ENCODE data around the gene CDH22. TPM values are rescaled to one million over a fixed set of nuclear protein-coding genes. Genes with fewer than 3 reads are reported as not detected.

Gene CDH22
- total RNA-seq, 1 donor from 2014 or later: 0.41 TPM

- no peak for DNase-seq
Observed at GRCh38 chr20:46299078-46299477, 9.2 kb downstream of the CDH22 start.

- no peak for DNase-seq
Observed at GRCh38 chr20:46298374-46298773, 9.9 kb downstream of the CDH22 start.

DNA sequence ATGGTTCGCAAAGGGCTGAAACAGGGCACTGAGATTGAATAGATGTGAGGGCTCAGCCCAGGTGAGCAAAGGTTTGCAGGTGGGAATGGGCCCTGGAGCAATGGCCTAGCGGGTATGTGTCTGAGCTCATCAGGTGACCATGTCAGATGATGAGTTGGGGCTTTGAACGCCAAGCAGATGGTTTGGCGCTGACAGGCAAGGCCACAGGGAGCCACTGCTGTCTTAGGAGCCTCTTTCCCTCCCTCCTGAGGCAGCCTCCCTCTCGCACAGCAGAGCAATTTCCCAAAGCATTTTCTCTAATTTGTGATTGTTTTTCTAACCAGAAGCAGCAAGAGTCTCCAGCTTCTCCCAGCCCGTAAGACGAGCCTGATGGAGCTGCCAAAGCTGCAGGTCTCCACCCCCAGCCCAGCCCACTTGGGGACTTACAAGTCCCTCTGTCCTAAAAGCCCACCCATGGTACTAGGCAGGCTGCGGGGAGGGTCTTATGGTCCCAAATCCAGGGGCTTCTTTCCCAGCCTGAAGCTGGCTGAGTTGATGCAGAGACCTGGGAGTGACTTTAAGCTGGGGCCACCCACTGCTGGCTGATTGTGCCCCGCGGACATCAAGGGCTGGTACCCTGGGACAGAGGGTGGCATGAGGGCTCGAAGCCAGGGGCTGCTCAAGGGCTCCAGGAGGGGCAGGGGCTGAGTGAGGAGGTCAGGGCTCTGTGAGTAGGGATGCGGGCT, 11.6 kb downstream of the CDH22 start:
- no peak for DNase-seq

DNA sequence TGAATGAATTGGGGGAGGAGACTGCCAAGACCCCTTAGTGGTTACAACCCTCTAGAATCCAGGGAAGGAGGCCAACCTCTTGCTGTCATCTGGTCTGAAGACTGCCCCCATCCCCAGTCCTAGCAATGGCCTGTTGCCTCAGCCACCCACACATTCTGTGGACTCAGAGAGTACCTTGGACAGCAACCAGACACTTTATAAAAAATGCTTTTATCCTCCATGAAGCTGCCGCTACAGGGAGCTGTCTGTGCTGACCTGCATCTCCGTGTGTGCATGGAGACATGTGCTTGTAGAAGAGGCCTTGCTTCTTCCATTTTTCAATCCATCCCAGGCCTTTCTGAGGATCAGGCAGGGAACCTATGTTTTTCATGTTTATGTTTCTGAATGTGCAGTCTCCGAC, 15.2 kb downstream of the CDH22 start:
- DNase-seq: peak; percentile 75

- DNase-seq: no peak
Observed at GRCh38 chr20:46291401-46291800, 16.9 kb downstream of the CDH22 start.

DNA sequence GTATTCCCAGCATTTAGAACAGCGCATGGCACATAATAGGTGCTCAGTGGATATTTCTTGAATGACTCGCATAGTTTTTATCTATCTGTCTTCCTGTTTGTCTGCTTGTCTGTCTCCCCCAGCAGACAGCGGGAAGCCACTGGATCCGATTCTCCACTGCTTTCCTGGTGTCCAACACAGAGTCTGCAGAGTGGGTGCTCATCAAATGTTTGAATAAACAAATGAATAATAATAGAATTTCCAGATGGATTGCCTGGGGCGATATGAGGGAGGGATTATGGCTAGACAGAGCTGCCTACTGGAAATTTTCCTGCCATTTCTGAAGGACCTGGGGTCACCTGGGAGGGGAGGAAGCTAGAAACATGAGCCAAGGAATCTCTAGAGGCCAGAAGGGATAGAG, 18.9 kb downstream of the CDH22 start:
- no peak for DNase-seq

- DNase-seq: no peak
Observed at GRCh38 chr20:46286977-46287376, 21.3 kb downstream of the CDH22 start.

GRCh38 chr20:46286382-46286781, 21.9 kb downstream of the CDH22 start:
- no peak for DNase-seq

DNA sequence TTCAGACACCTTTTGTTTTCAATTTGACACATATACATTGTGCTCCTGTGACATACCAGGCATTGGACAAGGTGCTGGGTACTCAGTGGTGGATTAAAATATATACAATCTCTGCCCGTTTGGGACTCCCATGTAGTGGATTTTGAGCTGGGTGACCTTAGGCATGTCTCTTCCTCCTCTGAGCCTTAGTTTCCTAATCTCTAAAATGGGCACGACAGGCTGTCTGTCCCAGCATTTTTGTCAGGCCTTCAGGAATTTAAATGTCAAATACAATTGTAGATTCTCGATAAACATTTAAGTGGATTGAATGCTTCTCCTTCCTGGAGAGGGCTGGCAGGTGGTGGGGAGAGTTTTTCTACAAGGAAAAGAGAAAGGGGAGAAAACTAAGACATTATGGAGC, 22.6 kb downstream of the CDH22 start:
- no peak for DNase-seq

DNA sequence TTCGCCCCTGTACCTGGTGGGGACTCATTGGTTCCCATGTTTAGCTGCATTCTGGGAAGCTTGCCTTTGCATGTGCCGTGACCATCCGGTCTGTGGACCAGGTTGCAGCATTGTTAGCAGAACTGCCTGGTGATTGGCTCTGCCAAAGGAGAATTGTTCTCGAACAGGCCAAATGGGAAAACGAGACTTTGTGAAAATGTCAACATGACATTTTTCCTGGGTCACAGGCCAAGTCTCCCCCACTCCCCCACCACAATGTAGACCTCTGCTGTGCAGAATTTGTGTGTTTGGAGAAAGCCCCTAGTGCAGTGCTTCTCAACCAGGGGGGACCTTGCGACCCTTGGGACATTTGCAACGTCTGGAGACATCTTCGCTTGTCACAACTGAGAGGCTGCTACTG, 23.2 kb downstream of the CDH22 start:
- no peak for DNase-seq

DNA sequence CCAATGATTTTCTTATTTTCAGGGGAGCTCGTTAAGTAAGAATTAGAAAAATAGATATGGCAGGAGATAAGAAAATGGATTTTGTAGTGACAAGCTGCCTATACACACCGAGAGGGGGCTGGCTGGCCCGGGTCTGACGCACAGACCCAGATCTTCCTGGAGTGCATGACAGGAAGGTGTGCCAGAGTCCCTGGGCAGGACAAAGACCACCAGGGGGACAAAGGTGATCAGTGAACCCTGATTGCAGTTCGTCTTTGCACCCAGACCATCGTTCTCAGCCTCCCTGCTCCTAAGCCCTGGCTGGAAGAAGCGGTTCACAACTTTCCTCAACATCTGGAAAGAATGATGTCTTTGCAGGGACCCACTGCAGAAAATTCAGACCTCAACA, 24.3 kb downstream of the CDH22 start:
- DNase-seq: no peak

GRCh38 chr20:46283426-46284039, 24.8 kb downstream of the CDH22 start:
- DNase-seq: no peak

DNA sequence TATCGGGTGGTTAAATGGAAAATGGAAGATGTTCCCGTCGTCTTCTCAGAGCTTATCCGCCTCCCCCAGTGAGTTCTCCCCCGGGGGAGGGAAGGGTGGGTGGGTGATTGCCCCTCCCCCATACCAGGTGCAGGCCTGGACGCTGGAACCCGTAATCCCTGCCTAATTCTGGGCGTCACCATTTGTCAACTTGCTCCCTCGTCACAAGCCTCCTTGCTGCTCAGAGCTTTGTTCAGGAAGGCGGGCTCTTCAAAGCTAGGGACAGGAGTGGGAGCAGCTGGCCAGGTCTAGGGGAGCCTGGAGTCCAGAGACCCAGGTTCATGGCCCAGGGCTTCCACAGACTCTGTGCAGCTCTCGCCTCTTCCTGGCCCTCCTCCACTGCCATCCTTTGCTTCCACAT, 25.6 kb downstream of the CDH22 start:
- no peak for DNase-seq

GRCh38 chr20:46279103-46279502, 29.2 kb downstream of the CDH22 start:
- no peak for DNase-seq

- no peak for DNase-seq
Observed at GRCh38 chr20:46277602-46278001, 30.7 kb downstream of the CDH22 start.

DNA sequence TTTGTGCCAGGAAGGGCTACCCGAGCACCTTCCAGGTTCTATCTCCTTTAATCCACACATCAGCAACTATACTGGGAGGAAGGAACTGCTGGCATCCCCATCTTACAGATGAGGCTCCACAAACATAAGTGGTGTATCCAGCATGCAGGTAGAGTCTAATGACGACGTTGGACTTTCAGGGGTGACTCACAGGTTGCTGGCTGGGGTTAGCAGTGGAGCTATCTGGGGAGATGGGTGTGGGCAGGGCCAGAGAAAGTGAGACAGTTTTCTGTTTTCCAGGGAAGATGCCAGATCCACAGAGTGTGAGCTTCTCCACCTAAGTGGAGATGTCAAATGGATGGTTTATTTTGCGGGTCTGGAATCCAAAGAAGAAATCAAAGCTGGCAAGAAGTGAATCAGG, 31.8 kb downstream of the CDH22 start:
- no peak for DNase-seq

DNA sequence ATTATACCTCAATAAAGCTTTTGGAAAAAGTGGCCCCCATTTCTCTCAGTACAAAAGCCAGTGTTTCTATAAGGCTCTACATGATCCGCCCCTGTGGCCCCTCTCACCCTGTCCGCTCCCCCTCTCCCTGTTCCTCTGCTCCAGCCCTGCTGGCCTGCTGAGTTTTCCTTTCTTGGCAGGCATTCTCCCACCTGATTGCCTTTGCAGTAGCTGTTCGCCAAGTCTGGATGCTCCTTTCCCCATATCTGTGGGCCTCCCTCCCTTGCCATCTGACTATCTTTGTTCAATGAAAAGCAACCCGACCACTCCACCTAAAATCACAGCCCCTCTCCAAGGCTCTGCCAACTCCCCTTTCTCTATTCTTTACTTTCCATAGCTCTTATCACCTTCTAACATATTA, 33.2 kb downstream of the CDH22 start:
- DNase-seq: no peak

DNA sequence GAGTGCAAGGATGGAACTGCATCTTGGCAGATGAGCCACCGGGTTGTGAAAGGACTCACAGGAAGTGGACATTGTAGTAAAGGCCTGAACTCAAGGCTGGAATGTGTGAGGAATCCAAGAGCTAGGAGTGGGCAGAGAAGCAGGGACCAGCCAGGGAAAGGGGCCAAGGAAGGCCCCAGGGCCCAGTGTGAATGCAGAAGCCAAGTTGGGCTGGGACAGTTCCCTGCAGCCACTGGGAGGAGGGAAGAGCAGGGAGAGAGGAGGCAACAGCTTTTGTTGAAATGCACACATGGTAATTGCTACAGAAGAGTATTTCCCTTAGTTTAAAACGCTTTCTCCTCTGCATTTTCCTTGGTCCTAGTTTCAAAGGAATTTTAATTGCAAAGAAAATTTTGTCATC, 34.6 kb downstream of the CDH22 start:
- DNase-seq: no peak

DNA sequence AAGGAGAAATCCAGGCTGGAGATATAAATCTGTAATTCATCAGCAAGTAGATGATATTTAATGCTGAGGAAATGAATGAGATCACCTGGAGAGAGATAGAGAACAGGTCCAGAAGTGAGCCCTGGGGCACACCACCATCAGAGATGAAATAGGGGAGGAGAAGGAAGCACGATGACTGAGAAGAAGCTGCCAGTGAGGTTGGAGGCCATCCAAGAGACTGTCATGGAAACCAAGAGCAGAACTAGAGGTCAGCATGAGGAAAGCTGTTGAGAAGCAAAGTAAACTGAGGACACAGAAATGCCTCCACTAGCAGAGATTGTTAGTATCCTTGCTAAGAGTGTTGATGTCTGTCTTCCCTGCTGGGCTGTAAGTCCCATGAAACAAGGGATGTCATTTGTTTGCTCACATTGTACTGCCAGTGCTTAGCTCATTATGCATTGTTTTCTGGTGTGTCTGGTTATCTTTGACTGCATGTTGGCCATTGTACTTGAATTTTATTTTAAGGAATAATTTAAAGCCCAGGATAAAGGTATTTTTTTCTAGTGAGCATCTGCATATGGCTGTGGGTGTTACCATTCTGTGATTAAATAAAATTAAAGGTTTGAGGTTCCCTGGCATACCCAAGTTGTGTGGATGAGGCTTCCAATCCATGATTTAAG, 35.8 kb downstream of the CDH22 start:
- no peak for DNase-seq

GRCh38 chr20:46270977-46271744, 37.1 kb downstream of the CDH22 start:
- no peak for DNase-seq

DNA sequence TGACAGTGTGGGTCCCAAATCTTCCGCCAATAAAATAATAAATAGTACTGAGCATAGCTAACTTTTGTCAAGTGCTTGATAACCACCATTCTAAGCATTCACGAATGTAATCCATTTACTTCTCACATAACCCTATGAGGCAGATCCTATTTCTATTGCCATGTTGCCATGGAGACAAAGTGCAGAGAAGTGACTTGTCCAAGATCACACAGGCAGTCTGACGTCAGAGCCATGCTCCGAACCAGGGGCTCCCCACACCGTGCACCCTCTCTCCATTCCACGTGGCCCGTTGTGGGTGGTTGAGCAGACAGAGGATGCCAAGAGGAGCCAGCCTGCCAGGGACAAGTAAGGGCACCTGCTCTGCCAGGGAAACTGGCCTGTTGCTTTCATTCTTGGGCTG, 38.9 kb downstream of the CDH22 start:
- DNase-seq: no peak

DNA sequence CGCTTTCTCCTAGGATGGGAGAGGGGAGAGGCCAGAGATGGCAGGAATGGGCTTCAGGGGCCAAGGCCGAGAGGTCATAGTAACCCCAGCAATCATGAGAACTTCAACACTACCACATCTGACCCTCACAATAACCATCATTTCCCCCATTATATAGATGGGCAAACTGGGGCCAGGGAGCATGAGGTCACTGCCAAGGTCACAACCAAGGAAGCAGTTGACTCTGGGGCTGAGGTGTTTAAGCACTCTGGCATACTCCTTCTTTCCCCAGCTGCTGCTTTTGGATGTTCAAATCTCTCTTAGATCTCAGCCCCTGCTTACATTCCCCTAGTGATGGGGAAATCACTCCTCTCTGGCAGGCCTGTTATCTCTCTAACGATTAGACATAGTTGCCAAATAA, 39.6 kb downstream of the CDH22 start:
- DNase-seq: no peak

DNA sequence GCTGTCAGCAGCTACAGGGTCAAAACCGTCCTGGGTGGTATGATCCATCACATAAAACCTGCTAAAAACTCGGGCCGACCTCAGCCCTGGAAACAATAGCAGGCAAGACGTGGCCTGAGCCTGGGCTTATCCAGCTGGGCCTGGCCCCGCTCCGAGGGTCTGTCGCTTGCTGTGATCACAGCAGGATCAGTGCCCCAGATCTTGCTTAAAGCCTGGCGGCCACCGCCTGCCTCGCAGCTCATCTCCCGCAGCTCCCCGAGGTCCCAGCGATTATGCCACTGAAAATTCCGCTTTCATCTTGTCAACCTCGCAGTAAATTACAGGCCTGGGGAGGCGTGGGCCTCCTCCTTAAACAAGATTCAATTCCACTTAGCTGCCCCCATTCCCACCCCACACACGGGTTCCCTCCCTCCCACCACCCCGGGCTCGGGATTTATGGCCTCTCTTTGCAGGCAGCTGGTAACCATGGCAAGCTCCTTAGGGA, 40.1 kb downstream of the CDH22 start:
- peak; percentile 15 for DNase-seq

Data from tongue (tissue), 2 donors.